Measurements from ENCODE around the gene YJEFN3. TPM values are rescaled to one million over a fixed set of nuclear protein-coding genes. Genes with fewer than 3 reads are reported as not detected.

The YJEFN3 gene
- total and polyA plus RNA-seq, 10 of the 15 experiments (the other 5 are each of a cell fraction or from before 2014, with no cell fraction given): 0.05 to 6.9 (median 3.5) TPM

- FAIRE-seq: no peak
- BruUV-seq (replicated peaks): no TSS peak
- H3K4me2 ChIP-seq (ENCODE audit: control insufficient read depth, insufficient read depth): no peak overlapping the region
- H3K9ac ChIP-seq (ENCODE audit: control insufficient read depth, insufficient read depth, low read length): no peak overlapping the region
- ChIA-PET RAD21 (ENCODE audit: unreplicated experiment) (interaction anchor here (0.6 kb wide), 1 partner anchor 60 kb away, joined by 3 read pairs; no protein-coding TSS in a partner anchor), SMC1A (ENCODE audit: uncharacterized antibody, unreplicated experiment) (interaction anchor here (0.9 kb wide), 1 partner anchor 11 kb away, joined by 3 read pairs; no protein-coding TSS in a partner anchor), CTCF (interaction anchor here (0.8 to 1.1 kb wide), 3 partner anchors 11 to 48 kb away, joined by 3 to 6 read pairs (median 3); no protein-coding TSS in a partner anchor), POLR2A (no interaction called here)
- DNase-seq (ENCODE audit: low read depth, low spot score): no peak
- intact Hi-C loops (cut with micrococcal nuclease; ENCODE audit: unreplicated experiment) (no loop called here), in situ Hi-C loops (cut with MboI) (no loop called here)
- no peaks in the 10 kb centered on the region for H3K27me3 ChIP-seq (replicated peaks in 1 of 2; ENCODE audit: control insufficient read depth in 2 of 2, insufficient read depth in 2 of 2, low read length in 1 of 2)
- H4K20me1 ChIP-seq (ENCODE audit: control insufficient read depth, insufficient read depth): no peaks in the 10 kb centered on the region
- H3K4me3 ChIP-seq: no peak overlapping the region
- no peak overlapping the region for H3K27ac ChIP-seq (ENCODE audit: control insufficient read depth, insufficient read depth)
- no peak overlapping the region for H2AFZ ChIP-seq (ENCODE audit: control insufficient read depth, low read depth, low read length)
- no peak for TF ChIP-seq YBX1 (IDR thresholded peaks at IDR 0.05)
- TF ChIP-seq ATF3 (IDR thresholded peaks at IDR 0.05; ENCODE audit: borderline replicate concordance, extremely low read depth, low read depth, low read length): no peak
- no peak for TF ChIP-seq CEBPB (IDR thresholded peaks at IDR 0.05; ENCODE audit: borderline replicate concordance in 1 of 2, low read depth in 2 of 2, low read length in 2 of 2)
- no peak for TF ChIP-seq EP300 (IDR thresholded peaks at IDR 0.05; ENCODE audit: borderline replicate concordance in 1 of 2, control insufficient read depth in 1 of 2, low read depth in 2 of 2, low read length in 2 of 2)
- TF ChIP-seq HDAC2 (IDR thresholded peaks at IDR 0.05): no peak
- no peak for TF ChIP-seq SIX5 (IDR thresholded peaks at IDR 0.05; ENCODE audit: low read depth, low read length, severe bottlenecking)
- no peak for TF ChIP-seq EZH2 (IDR thresholded peaks at IDR 0.05; ENCODE audit: borderline replicate concordance, control insufficient read depth, low read depth, low read length)
- no peaks in the 10 kb centered on the region; a peak in 1 of 4 replicates for H3K36me3 ChIP-seq (ENCODE audit: control insufficient read depth in 2 of 2, insufficient read depth in 2 of 2, low read length in 1 of 2)
- H3K4me1 ChIP-seq (ENCODE audit: control insufficient read depth, insufficient read depth, low read length): no peaks in the 10 kb centered on the region
- 95% methylated on average over 4 of the region's 4 CpGs for WGBS (ENCODE audit: insufficient coverage, insufficient replicate concordance, low lambda C conversion rate, missing lambda C conversion rate)
- no peak for ATAC-seq
- no peaks in the 10 kb centered on the region for H3K79me2 ChIP-seq (ENCODE audit: control insufficient read depth, insufficient read depth, low read length)
- H3K9me3 ChIP-seq (replicated peaks; ENCODE audit: control insufficient read depth, insufficient read depth, low read length): no peaks in the 10 kb centered on the region
These were observed 51.7 kb downstream of the YJEFN3 start for GRCh38 chr19:19580418-19580817.

GRCh38 chr19:19581391-19581790, 52.7 kb downstream of the YJEFN3 start:
- Histone ChIP-seq H3K79me2 (ENCODE audit: control insufficient read depth, insufficient read depth, low read length) (no peaks in the 10 kb centered on the region), H3K4me3 (no peak overlapping the region), H3K9ac (ENCODE audit: control insufficient read depth, insufficient read depth, low read length) (no peak overlapping the region), H3K36me3 (ENCODE audit: control insufficient read depth in 2 of 2, insufficient read depth in 2 of 2, low read length in 1 of 2) (no peaks in the 10 kb centered on the region; a peak in 1 of 4 replicates), H2AFZ (ENCODE audit: control insufficient read depth, low read depth, low read length) (no peak overlapping the region), H3K27ac (ENCODE audit: control insufficient read depth, insufficient read depth) (no peak overlapping the region), H3K27me3 (replicated peaks in 1 of 2; ENCODE audit: control insufficient read depth in 2 of 2, insufficient read depth in 2 of 2, low read length in 1 of 2) (no peaks in the 10 kb centered on the region), H3K4me1 (ENCODE audit: control insufficient read depth, insufficient read depth, low read length) (no peaks in the 10 kb centered on the region), H4K20me1 (ENCODE audit: control insufficient read depth, insufficient read depth) (no peaks in the 10 kb centered on the region), H3K9me3 (replicated peaks; ENCODE audit: control insufficient read depth, insufficient read depth, low read length) (no peaks in the 10 kb centered on the region), H3K4me2 (ENCODE audit: control insufficient read depth, insufficient read depth) (no peak overlapping the region)
- SMC1A ChIA-PET (ENCODE audit: uncharacterized antibody, unreplicated experiment): no interaction called here
- in situ Hi-C loops (cut with MboI): no loop called here
- CTCF ChIA-PET: no interaction called here
- RAD21 ChIA-PET (ENCODE audit: unreplicated experiment): no interaction called here
- ATAC-seq (no peak), FAIRE-seq (no peak), DNase-seq (ENCODE audit: low read depth, low spot score) (no peak)
- POLR2A ChIA-PET: no interaction called here
- intact Hi-C loops (cut with micrococcal nuclease; ENCODE audit: unreplicated experiment): no loop called here
- no TSS peak for BruUV-seq (replicated peaks)
- WGBS (ENCODE audit: insufficient coverage, insufficient replicate concordance, low lambda C conversion rate, missing lambda C conversion rate): 97% methylated on average over 13 of the region's 13 CpGs
- TF ChIP-seq ATF7 (IDR thresholded peaks at IDR 0.05; ENCODE audit: low read depth) (no peak), PRDM15 (CRISPR knock-in tag; IDR thresholded peaks at IDR 0.05) (no peak), ZSCAN29 (IDR thresholded peaks at IDR 0.05) (no peak)

Measured in GM12878 (cell line).